Measurements from ENCODE around the gene TRAF3IP3. TPM values are rescaled to one million over a fixed set of nuclear protein-coding genes. Genes with fewer than 3 reads are reported as not detected.

TRAF3IP3 gene
- total and polyA plus RNA-seq, 2 of the 13 experiments (the other 11 are each of a cell fraction or from before 2014, with no cell fraction given) = not detected

DNA sequence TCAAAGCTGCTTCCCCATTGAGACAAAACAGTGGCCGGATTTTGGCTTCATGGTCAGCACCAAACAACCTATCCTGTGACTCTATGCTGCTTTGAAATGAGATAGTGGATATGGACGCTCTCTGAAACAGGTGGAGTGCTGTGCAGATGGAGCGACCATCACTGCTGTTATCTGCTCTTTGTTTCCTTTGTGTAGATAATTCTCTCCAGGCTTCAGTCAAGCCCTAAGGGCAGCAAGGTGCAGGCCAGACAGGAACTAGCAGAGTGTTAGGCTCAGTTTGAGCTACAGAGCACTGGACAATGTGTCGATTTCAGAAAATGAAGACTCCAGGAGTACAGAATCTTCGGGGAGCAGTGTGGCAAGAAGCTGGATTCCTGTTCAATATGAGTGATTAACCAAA is 54.9 kb downstream of the TRAF3IP3 start:
- Histone ChIP-seq H3K79me2 (ENCODE audit: insufficient read depth, low read length) (no peaks in the 10 kb centered on the region), H3K27me3 (ENCODE audit: control insufficient read depth in 1 of 2, insufficient read depth in 2 of 2, low read length in 2 of 2) (0 out of 5 replicates have a peak, but pooled peaks cover 0 to 2% of the 10 kb centered on the region in 2 experiments), H3K4me2 (ENCODE audit: low read depth, low read length) (no peak overlapping the region), H2AFZ (ENCODE audit: low read length) (no peak overlapping the region), H4K20me1 (ENCODE audit: insufficient read depth, low read length) (no peaks in the 10 kb centered on the region), H3K4me1 (ENCODE audit: insufficient read depth, low read length) (peaks cover 25% of the 10 kb centered on the region), H3K9ac (ENCODE audit: insufficient read depth, low read depth, low read length) (no peak overlapping the region), H3K9me3 (ENCODE audit: low read length) (no peaks in the 10 kb centered on the region), H3K27ac (ENCODE audit: extremely low read length, insufficient read depth, low read length) (no peak overlapping the region), H3K4me3 (replicated peaks in 1 of 3; ENCODE audit: insufficient read depth in 1 of 3, low read depth in 2 of 3, low read length in 3 of 3) (no peak overlapping the region), H3K36me3 (replicated peaks in 1 of 2; ENCODE audit: control insufficient read depth in 1 of 2, insufficient read depth in 2 of 2, low read length in 2 of 2) (no peaks in the 10 kb centered on the region)
- 2% methylated on average over 5 of the region's 5 CpGs for WGBS (ENCODE audit: low lambda C conversion rate)
- FAIRE-seq (no peak), DNase-seq (ENCODE audit: low spot score) (no peak), ATAC-seq (no peak)
- intact Hi-C loops (cut with micrococcal nuclease; ENCODE audit: unreplicated experiment) = no loop called here
- TF ChIP-seq ZNF382 (CRISPR knock-in tag; IDR thresholded peaks at IDR 0.05; ENCODE audit: borderline replicate concordance) (no peak), HHEX (CRISPR knock-in tag; IDR thresholded peaks at IDR 0.05) (no peak), NFIC (IDR thresholded peaks at IDR 0.05; ENCODE audit: low read length) (no peak), CEBPG (CRISPR knock-in tag; IDR thresholded peaks at IDR 0.05) (no peak)
- TF ChIP-seq, protein P1, sequence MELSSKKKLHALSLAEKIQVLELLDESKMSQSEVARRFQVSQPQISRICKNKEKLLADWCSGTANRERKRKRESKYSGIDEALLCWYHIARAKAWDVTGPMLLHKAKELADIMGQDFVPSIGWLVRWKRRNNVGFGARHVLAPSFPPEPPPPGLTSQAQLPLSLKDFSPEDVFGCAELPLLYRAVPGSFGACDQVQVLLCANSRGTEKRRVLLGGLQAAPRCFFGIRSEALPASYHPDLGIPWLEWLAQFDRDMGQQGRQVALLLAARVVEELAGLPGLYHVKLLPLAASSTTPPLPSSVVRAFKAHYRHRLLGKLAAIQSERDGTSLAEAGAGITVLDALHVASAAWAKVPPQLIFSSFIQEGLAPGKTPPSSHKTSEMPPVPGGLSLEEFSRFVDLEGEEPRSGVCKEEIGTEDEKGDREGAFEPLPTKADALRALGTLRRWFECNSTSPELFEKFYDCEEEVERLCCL (CRISPR knock-in tag; IDR thresholded peaks at IDR 0.05; ENCODE audit: borderline replicate concordance) = no peak
- CTCF ChIA-PET (ENCODE audit: low intra/inter-chr PET ratio, low total read pairs) = no interaction called here
- no TSS peak for BruUV-seq (replicated peaks)
- POLR2A ChIA-PET = no interaction called here
- in situ Hi-C loops (cut with HindIII; ENCODE audit: extremely low pct_ligation_motif_present, low pct_unique_long_range_greater_than_20kb) = no loop called here

DNA sequence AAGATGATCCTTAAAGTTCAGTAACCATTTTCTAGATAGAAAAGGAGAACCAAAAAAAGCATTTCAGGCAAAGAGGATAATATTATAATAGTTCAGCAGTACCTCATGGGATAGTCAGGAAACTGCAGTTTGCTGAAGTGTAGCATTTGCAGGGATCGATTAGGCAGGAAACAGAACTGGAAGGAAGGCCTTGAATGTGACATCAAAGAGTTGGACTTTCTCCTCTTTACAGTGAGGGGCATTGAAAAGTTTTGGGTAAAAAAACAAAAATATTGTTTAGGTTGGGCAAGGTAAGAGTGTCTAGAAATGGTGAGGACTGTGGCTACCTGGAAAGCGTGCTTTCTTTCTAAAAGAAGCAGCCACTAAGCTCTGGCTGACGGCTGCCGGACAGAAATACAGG is 58.0 kb downstream of the TRAF3IP3 start:
- 0 out of 2 replicates have a peak overlapping the region, but pooled peaks have one; percentile 7 for H3K4me2 ChIP-seq (ENCODE audit: low read depth, low read length)
- ChIA-PET POLR2A (no interaction called here), CTCF (ENCODE audit: low intra/inter-chr PET ratio, low total read pairs) (no interaction called here)
- no peak for DNase-seq (ENCODE audit: low spot score)
- no peaks in the 10 kb centered on the region for H4K20me1 ChIP-seq (ENCODE audit: insufficient read depth, low read length)
- H3K27me3 ChIP-seq (ENCODE audit: control insufficient read depth in 1 of 2, insufficient read depth in 2 of 2, low read length in 2 of 2) = peaks cover 0 to 7% of the 10 kb centered on the region in 2 experiments; a peak in 2 of 5 replicates
- in situ Hi-C loops (cut with HindIII; ENCODE audit: extremely low pct_ligation_motif_present, low pct_unique_long_range_greater_than_20kb) (no loop called here), intact Hi-C loops (cut with micrococcal nuclease; ENCODE audit: unreplicated experiment) (no loop called here)
- H3K79me2 ChIP-seq (ENCODE audit: insufficient read depth, low read length) = no peaks in the 10 kb centered on the region
- peak; percentile 82 for ATAC-seq
- H3K9ac ChIP-seq (ENCODE audit: insufficient read depth, low read depth, low read length) = no peak overlapping the region
- no TSS peak for BruUV-seq (replicated peaks)
- no peak for FAIRE-seq
- no peak overlapping the region for H2AFZ ChIP-seq (ENCODE audit: low read length)
- H3K9me3 ChIP-seq (ENCODE audit: low read length) = no peaks in the 10 kb centered on the region
- WGBS (ENCODE audit: low lambda C conversion rate) = 20% methylated on average over 4 of the region's 4 CpGs
- peaks cover 32% of the 10 kb centered on the region for H3K4me1 ChIP-seq (ENCODE audit: insufficient read depth, low read length)
- no peak overlapping the region for H3K4me3 ChIP-seq (replicated peaks in 1 of 3; ENCODE audit: insufficient read depth in 1 of 3, low read depth in 2 of 3, low read length in 3 of 3)
- no peak overlapping the region for H3K27ac ChIP-seq (ENCODE audit: extremely low read length, insufficient read depth, low read length)
- H3K36me3 ChIP-seq (replicated peaks in 1 of 2; ENCODE audit: control insufficient read depth in 1 of 2, insufficient read depth in 2 of 2, low read length in 2 of 2) = no peaks in the 10 kb centered on the region
- TF ChIP-seq, protein P2, sequence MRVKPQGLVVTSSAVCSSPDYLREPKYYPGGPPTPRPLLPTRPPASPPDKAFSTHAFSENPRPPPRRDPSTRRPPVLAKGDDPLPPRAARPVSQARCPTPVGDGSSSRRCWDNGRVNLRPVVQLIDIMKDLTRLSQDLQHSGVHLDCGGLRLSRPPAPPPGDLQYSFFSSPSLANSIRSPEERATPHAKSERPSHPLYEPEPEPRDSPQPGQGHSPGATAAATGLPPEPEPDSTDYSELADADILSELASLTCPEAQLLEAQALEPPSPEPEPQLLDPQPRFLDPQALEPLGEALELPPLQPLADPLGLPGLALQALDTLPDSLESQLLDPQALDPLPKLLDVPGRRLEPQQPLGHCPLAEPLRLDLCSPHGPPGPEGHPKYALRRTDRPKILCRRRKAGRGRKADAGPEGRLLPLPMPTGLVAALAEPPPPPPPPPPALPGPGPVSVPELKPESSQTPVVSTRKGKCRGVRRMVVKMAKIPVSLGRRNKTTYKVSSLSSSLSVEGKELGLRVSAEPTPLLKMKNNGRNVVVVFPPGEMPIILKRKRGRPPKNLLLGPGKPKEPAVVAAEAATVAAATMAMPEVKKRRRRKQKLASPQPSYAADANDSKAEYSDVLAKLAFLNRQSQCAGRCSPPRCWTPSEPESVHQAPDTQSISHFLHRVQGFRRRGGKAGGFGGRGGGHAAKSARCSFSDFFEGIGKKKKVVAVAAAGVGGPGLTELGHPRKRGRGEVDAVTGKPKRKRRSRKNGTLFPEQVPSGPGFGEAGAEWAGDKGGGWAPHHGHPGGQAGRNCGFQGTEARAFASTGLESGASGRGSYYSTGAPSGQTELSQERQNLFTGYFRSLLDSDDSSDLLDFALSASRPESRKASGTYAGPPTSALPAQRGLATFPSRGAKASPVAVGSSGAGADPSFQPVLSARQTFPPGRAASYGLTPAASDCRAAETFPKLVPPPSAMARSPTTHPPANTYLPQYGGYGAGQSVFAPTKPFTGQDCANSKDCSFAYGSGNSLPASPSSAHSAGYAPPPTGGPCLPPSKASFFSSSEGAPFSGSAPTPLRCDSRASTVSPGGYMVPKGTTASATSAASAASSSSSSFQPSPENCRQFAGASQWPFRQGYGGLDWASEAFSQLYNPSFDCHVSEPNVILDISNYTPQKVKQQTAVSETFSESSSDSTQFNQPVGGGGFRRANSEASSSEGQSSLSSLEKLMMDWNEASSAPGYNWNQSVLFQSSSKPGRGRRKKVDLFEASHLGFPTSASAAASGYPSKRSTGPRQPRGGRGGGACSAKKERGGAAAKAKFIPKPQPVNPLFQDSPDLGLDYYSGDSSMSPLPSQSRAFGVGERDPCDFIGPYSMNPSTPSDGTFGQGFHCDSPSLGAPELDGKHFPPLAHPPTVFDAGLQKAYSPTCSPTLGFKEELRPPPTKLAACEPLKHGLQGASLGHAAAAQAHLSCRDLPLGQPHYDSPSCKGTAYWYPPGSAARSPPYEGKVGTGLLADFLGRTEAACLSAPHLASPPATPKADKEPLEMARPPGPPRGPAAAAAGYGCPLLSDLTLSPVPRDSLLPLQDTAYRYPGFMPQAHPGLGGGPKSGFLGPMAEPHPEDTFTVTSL (CRISPR knock-in tag; IDR thresholded peaks at IDR 0.05; ENCODE audit: borderline replicate concordance) = peak; percentile 88; the same call in 1 of the 2 replicates
- TF ChIP-seq NR2C2 (CRISPR knock-in tag; IDR thresholded peaks at IDR 0.05; ENCODE audit: borderline replicate concordance) (no peak), ZFP41 (CRISPR knock-in tag; IDR thresholded peaks at IDR 0.05; ENCODE audit: borderline replicate concordance) (no peak), MAFG (CRISPR knock-in tag; IDR thresholded peaks at IDR 0.05) (no peak), HOXA5 (CRISPR knock-in tag; IDR thresholded peaks at IDR 0.05) (no peak), ZBTB42 (CRISPR knock-in tag; IDR thresholded peaks at IDR 0.05) (no peak)
- TF ChIP-seq, protein P3, sequence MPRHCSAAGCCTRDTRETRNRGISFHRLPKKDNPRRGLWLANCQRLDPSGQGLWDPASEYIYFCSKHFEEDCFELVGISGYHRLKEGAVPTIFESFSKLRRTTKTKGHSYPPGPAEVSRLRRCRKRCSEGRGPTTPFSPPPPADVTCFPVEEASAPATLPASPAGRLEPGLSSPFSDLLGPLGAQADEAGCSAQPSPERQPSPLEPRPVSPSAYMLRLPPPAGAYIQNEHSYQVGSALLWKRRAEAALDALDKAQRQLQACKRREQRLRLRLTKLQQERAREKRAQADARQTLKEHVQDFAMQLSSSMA (CRISPR knock-in tag; IDR thresholded peaks at IDR 0.05) = no peak

Data from HepG2 (cell line).